ENCODE results near the gene GXYLT1. TPM values are rescaled to one million over a fixed set of nuclear protein-coding genes. Genes with fewer than 3 reads are reported as not detected.

GXYLT1 gene
- total and polyA plus RNA-seq, 8 donors: 1.4 to 17.6 (median 6.1) TPM

GRCh38 chr12:42135259-42135814, 9.3 kb downstream of the GXYLT1 start:
- DNase-seq: no peak
- Histone ChIP-seq H3K4me3 (no peak overlapping the region), H3K9me3 (no peaks in the 10 kb centered on the region), H3K27me3 (no peaks in the 10 kb centered on the region), H3K27ac (no peak overlapping the region), H3K4me1 (peaks cover 0 to 21% (median 12%) of the 10 kb centered on the region in 4 donors), H3K36me3 (no peaks in the 10 kb centered on the region)
- intact Hi-C loops (cut with DNase I; ENCODE audit: low total_unique reads): loop anchor here (5.0 kb wide), 1 partner anchor 192 kb away; the partner anchor contains the start of genes PPHLN1 and ZCRB1
- WGBS, 5 donors: 86 to 94% (median 88%) methylated on average over 3 of the region's 3 CpGs
- TF ChIP-seq POLR2AphosphoS5 (IDR thresholded peaks at IDR 0.05): no peak
- TF ChIP-seq EP300 (IDR thresholded peaks at IDR 0.05): no peak
- TF ChIP-seq CTCF (IDR thresholded peaks at IDR 0.05): no peak
- TF ChIP-seq POLR2A (IDR thresholded peaks at IDR 0.05): no peak

DNA sequence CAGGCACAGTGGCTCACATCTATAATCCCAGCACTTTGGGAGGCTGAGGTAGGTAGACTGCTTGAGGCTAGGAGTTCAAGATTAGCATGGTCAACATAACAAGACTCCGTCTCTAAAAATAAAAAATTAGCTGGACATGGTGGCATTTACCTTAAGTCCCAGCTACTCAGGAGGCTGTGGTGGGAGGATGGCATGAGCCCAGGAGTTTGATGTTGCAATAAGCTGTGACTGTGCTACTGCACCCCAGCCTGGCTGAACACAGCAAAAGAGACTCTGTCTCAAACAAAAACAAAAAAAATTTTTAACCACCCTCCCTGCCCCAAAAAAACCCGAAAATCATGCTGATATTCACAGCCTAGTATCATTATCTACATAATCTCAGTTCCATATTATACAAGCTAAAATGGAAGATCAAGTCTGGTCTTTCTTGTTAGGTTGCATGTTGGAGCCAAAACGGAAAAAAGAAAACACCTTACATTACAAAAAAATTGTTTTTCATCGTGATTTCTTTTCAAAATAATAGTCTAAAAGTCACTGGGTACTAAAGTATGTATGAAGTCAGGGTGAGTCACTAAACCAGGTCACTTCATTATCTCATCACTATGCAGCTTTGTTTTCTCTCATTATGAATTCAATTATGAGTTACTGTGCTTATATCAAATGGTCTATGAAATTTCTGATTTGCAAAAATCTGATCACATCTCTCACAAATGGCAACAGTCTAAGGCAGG, 13.8 kb downstream of the GXYLT1 start:
- TF ChIP-seq POLR2AphosphoS5 (IDR thresholded peaks at IDR 0.05): no peak
- no peak for TF ChIP-seq EP300 (IDR thresholded peaks at IDR 0.05)
- Histone ChIP-seq H3K4me1 (peaks cover 0 to 44% (median 19%) of the 10 kb centered on the region in 4 donors), H3K4me3 (no peak overlapping the region), H3K27me3 (no peaks in the 10 kb centered on the region), H3K9me3 (no peaks in the 10 kb centered on the region), H3K27ac (no peak overlapping the region), H3K36me3 (no peaks in the 10 kb centered on the region)
- 26 to 52% (median 35%) methylated on average over 4 of the region's 4 CpGs for WGBS, 5 donors
- no peak for DNase-seq
- intact Hi-C loops (cut with DNase I; ENCODE audit: low total_unique reads): no loop called here

- TF ChIP-seq POLR2A (IDR thresholded peaks at IDR 0.05): no peak
- TF ChIP-seq POLR2AphosphoS5 (IDR thresholded peaks at IDR 0.05): peak in 1 of 3 donors; percentile 17
- no peak for TF ChIP-seq EP300 (IDR thresholded peaks at IDR 0.05)
- peak in 5 of 7 experiments; percentile 75 to 79 (median 78) for TF ChIP-seq CTCF (IDR thresholded peaks at IDR 0.05)
- intact Hi-C loops (cut with DNase I; ENCODE audit: low total_unique reads): no loop called here
- DNase-seq: peak in 1 of 2 donors; percentile 81
- no peaks in the 10 kb centered on the region for H3K27me3 ChIP-seq
- 20 to 34% (median 27%) methylated on average over 4 of the region's 4 CpGs for WGBS, 5 donors
- no peak overlapping the region for H3K27ac ChIP-seq
- H3K36me3 ChIP-seq: no peaks in the 10 kb centered on the region
- H3K4me1 ChIP-seq: peaks cover 1 to 55% (median 21%) of the 10 kb centered on the region in 4 donors
- H3K4me3 ChIP-seq: no peak overlapping the region
- H3K9me3 ChIP-seq: no peaks in the 10 kb centered on the region
These were observed 15.0 kb downstream of the GXYLT1 start for GRCh38 chr12:42129595-42130204.

DNA sequence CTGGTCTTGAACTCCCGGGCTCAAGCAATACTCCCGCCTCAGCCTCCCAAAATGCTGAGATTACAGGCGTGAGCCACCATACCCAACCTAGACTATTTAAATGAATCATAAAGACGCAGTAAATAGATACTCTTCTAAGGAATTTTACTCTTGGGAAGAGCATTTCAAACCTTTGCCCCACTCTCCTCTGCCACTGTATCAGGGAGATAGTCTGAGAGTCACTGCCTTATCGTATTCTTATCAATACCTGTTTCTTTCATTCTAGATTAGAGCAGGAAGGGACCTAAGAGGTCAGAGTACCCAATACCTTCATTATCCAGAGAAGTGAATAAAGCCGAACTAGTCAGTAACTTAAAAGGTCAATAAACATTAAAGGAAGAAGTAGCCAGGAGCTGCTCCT, 15.8 kb downstream of the GXYLT1 start:
- Histone ChIP-seq H3K27me3 (no peaks in the 10 kb centered on the region), H3K36me3 (no peaks in the 10 kb centered on the region), H3K27ac (no peak overlapping the region), H3K4me1 (peaks cover 4 to 59% (median 23%) of the 10 kb centered on the region in 4 donors), H3K9me3 (no peaks in the 10 kb centered on the region), H3K4me3 (no peak overlapping the region)
- no peak for DNase-seq
- intact Hi-C loops (cut with DNase I; ENCODE audit: low total_unique reads): no loop called here
- no peak for TF ChIP-seq EP300 (IDR thresholded peaks at IDR 0.05)
- no peak for TF ChIP-seq POLR2A (IDR thresholded peaks at IDR 0.05)
- no peak for TF ChIP-seq POLR2AphosphoS5 (IDR thresholded peaks at IDR 0.05)
- no peak for TF ChIP-seq CTCF (IDR thresholded peaks at IDR 0.05)
- WGBS, 5 donors: 69 to 82% (median 74%) methylated on average over 6 of the region's 6 CpGs

Measured in stomach (tissue), 9 donors.